ENCODE measurements around the gene LRRC4C. TPM values are rescaled to one million over a fixed set of nuclear protein-coding genes. Genes with fewer than 3 reads are reported as not detected.

LRRC4C gene
- total RNA-seq, 4 donors from 2014 or later, result 0.19 to 1.1 TPM; not detected in 2

- no peak overlapping the region for H3K4me3 ChIP-seq (ENCODE audit: low read depth, poor library complexity, severe bottlenecking)
- WGBS, 2 donors, result 17 to 20% methylated on average over 7 of the region's 7 CpGs
- TF ChIP-seq CTCF (IDR thresholded peaks at IDR 0.05), result no peak
- TF ChIP-seq POLR2A (IDR thresholded peaks at IDR 0.05), result no peak
- no peak for DNase-seq (ENCODE audit: low spot score in 2 of 2)
- intact Hi-C loops (cut with DNase I; ENCODE audit: low total_unique reads), result no loop called here
Measured at GRCh38 chr11:41458641-41459040, 811 bp downstream of the LRRC4C start.

- TF ChIP-seq POLR2A (IDR thresholded peaks at IDR 0.05), result no peak
- intact Hi-C loops (cut with DNase I; ENCODE audit: low total_unique reads), result no loop called here
- DNase-seq (ENCODE audit: low spot score in 2 of 2), result no peak
- WGBS, 2 donors, result 35 to 45% methylated on average over 4 of the region's 4 CpGs
- no peak overlapping the region for H3K4me3 ChIP-seq (ENCODE audit: low read depth, poor library complexity, severe bottlenecking)
Measured at GRCh38 chr11:41458154-41458553, 1.3 kb downstream of the LRRC4C start.

GRCh38 chr11:41457216-41458014 lies 2.0 kb downstream of the LRRC4C start:
- intact Hi-C loops (cut with DNase I; ENCODE audit: low total_unique reads), result no loop called here
- WGBS, 2 donors, result 61 to 64% methylated on average over 3 of the region's 3 CpGs
- no peak overlapping the region for H3K4me3 ChIP-seq (ENCODE audit: low read depth, poor library complexity, severe bottlenecking)
- DNase-seq (ENCODE audit: low spot score in 2 of 2), result no peak
- TF ChIP-seq POLR2A (IDR thresholded peaks at IDR 0.05) (no peak), CTCF (IDR thresholded peaks at IDR 0.05) (no peak)

- intact Hi-C loops (cut with DNase I; ENCODE audit: low total_unique reads), result no loop called here
- 59 to 74% methylated on average over 1 of the region's 1 CpG for WGBS, 2 donors
- TF ChIP-seq CTCF (IDR thresholded peaks at IDR 0.05) (no peak), POLR2A (IDR thresholded peaks at IDR 0.05) (no peak)
- no peak overlapping the region for H3K4me3 ChIP-seq (ENCODE audit: low read depth, poor library complexity, severe bottlenecking)
- DNase-seq (ENCODE audit: low spot score in 2 of 2), result no peak
Measured at GRCh38 chr11:41456269-41456668, 3.2 kb downstream of the LRRC4C start.

GRCh38 chr11:41451011-41451410 lies 8.4 kb downstream of the LRRC4C start:
- intact Hi-C loops (cut with DNase I; ENCODE audit: low total_unique reads), result no loop called here
- no peak for TF ChIP-seq CTCF (IDR thresholded peaks at IDR 0.05)
- TF ChIP-seq POLR2A (IDR thresholded peaks at IDR 0.05), result no peak
- no peak for DNase-seq (ENCODE audit: low spot score in 2 of 2)
- WGBS, 2 donors, result 78 to 88% methylated on average over 3 of the region's 3 CpGs
- no peak overlapping the region for H3K4me3 ChIP-seq (ENCODE audit: low read depth, poor library complexity, severe bottlenecking)

- no peak for TF ChIP-seq CTCF (IDR thresholded peaks at IDR 0.05)
- no peak for TF ChIP-seq POLR2A (IDR thresholded peaks at IDR 0.05)
Measured at GRCh38 chr11:41449483-41450050, 9.9 kb downstream of the LRRC4C start.

More at GRCh38 chr11:41449483-41450050, 9.9 kb downstream of the LRRC4C start:
- no peak overlapping the region for H3K4me3 ChIP-seq (ENCODE audit: low read depth, poor library complexity, severe bottlenecking)
- WGBS, 2 donors, result 78 to 80% methylated on average over 2 of the region's 2 CpGs
- intact Hi-C loops (cut with DNase I; ENCODE audit: low total_unique reads), result no loop called here
- DNase-seq (ENCODE audit: low spot score in 2 of 2), result no peak
